ENCODE results near the gene TEX51.

TEX51 gene

DNA sequence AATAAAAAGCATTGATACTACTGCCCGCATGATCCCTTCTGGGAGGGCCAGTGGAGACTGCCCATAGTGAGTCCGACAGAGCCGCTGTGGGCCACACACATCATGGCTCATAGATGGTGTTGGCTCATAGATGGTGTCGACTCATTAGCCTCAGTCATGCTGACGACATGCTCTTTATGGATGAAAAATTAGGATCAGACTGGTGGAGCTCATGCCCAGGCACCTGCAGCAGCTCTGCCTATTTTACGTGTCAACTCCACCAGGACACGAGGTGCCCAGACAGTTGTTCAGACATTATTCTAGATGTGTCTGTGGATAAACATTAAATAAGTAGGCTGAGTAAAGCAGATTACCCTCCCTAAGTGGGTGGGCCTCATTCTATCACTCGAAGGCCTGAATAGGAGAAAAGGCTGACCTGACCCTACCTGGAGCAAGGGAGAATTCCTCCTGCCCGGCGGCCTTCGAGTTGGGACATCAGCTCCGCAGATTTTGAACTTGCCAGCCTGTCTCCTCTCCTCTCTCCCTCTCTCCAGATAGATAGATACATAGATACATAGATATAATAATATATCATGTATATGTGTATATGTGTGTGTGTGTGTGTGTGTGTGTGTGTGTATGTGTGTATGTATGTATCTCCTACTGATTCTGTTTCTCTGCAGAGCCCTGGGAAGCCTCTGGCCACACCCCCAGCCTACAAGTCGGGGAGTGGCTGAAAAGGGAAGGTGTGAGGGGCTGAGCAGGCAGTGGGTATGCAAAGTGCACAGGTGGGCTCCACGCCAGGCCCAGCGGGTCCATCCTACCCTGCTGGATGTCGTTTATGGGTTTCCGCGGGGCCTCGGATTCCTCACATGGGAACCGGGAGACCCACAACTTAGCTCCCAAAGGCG lies 13.6 kb upstream of the TEX51 start:
- Histone ChIP-seq H3K36me3 (no peaks in the 10 kb centered on the region), H3K9me3 (no peaks in the 10 kb centered on the region), H3K4me1 (ENCODE audit: control insufficient read depth in 1 of 2, insufficient read depth in 1 of 2, low read depth in 1 of 2, low read length in 1 of 2) (peaks cover 0 to 8% of the 10 kb centered on the region in 2 experiments), H3K27ac (no peak overlapping the region), H3K27me3 (peaks cover 26% of the 10 kb centered on the region), H3K4me3 (ENCODE audit: low read depth in 1 of 2, low read length in 1 of 2) (no peak overlapping the region)
- TF ChIP-seq, protein P1, sequence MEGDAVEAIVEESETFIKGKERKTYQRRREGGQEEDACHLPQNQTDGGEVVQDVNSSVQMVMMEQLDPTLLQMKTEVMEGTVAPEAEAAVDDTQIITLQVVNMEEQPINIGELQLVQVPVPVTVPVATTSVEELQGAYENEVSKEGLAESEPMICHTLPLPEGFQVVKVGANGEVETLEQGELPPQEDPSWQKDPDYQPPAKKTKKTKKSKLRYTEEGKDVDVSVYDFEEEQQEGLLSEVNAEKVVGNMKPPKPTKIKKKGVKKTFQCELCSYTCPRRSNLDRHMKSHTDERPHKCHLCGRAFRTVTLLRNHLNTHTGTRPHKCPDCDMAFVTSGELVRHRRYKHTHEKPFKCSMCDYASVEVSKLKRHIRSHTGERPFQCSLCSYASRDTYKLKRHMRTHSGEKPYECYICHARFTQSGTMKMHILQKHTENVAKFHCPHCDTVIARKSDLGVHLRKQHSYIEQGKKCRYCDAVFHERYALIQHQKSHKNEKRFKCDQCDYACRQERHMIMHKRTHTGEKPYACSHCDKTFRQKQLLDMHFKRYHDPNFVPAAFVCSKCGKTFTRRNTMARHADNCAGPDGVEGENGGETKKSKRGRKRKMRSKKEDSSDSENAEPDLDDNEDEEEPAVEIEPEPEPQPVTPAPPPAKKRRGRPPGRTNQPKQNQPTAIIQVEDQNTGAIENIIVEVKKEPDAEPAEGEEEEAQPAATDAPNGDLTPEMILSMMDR (IDR thresholded peaks at IDR 0.05): no peak

DNA sequence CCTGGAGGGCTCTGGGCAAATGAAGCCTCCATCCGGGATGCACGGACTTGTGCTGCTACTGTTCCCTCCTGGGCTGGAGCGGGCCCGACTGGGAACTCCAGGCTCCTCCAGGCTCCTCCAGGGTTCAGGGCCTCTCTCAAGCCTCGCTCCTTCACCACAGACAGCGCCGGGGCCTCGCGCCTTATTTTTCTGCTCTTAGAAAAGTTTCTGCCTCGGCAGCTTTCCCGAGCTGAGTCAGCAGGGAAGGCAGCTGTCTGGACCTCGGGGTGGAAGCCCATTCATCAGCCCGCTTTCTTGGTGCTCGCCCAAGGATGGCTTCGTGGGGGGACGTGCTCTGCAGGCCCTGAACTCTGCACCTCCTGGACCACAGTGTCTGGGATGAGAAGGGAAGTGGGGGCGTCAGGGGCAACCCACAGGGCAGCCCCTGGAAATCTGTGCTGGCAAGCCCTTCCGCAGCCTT lies 12.9 kb upstream of the TEX51 start:
- TF ChIP-seq, protein P1 (IDR thresholded peaks at IDR 0.05): no peak
- no peak overlapping the region for H3K4me3 ChIP-seq (ENCODE audit: low read depth in 1 of 2, low read length in 1 of 2)
- peaks cover 0 to 8% of the 10 kb centered on the region in 2 experiments for H3K4me1 ChIP-seq (ENCODE audit: control insufficient read depth in 1 of 2, insufficient read depth in 1 of 2, low read depth in 1 of 2, low read length in 1 of 2)
- H3K27me3 ChIP-seq: peaks cover 26% of the 10 kb centered on the region
- no peaks in the 10 kb centered on the region for H3K36me3 ChIP-seq
- H3K27ac ChIP-seq: no peak overlapping the region
- H3K9me3 ChIP-seq: no peaks in the 10 kb centered on the region

DNA sequence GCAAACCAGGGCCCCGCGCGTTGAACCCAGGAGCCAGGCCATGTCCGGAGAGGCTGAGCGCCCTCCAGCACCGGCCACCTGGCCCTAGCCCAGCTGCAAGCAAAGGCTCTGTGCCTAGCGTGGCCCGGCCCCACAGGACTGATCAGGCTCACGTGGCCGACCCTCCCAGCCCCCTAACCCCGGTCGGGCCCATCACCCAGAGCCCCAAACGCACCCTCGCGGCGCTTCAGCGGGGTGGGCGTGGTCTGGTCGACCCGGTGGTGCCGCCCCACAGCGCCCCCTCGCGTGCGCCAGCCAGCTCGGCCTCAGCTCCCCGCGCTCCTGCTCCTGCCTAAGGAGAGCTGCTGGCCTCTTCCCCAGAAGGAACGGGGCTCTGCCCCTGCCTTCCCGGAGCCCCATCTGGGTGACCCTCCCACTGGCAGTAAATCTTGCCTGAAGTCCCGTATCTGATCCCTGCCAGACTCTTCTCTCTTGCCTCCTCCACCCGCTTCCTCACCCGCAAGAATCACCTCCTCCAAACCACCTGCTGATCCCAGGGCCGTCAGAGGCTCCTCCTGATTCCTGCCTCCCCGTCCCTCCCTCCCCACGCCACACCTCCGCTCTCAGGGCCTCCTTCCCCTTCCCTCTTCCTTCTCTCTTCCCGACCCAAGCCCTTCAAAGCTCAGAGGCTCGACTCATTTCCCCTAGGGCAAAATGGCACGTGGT lies 12.3 kb upstream of the TEX51 start:
- Histone ChIP-seq H3K4me1 (ENCODE audit: control insufficient read depth in 1 of 2, insufficient read depth in 1 of 2, low read depth in 1 of 2, low read length in 1 of 2) (peaks cover 0 to 8% of the 10 kb centered on the region in 2 experiments), H3K36me3 (no peaks in the 10 kb centered on the region), H3K4me3 (ENCODE audit: low read depth in 1 of 2, low read length in 1 of 2) (peak overlapping the region in 1 of 2 experiments; percentile 23), H3K27me3 (peaks cover 25% of the 10 kb centered on the region), H3K27ac (no peak overlapping the region), H3K9me3 (no peaks in the 10 kb centered on the region)
- TF ChIP-seq, protein P1 (IDR thresholded peaks at IDR 0.05): no peak

DNA sequence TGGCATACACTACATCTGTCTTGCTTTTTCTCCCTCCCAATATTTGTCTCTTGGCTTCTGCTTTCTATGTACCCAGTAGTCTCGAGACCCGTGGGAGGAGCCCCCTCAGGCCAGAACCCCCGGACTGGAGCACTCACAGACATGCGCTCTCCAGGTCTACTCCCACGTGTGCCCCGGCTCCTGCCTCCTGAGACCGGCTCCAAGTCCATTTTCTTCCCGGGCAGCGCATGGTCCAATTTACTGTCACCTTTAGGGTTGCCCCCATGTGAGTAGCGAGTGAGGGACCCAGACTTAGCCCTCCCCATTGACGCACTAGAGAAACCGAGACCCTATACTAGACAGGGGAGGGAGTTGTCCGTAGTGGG lies 11.8 kb upstream of the TEX51 start:
- Histone ChIP-seq H3K27ac (no peak overlapping the region), H3K4me1 (ENCODE audit: control insufficient read depth in 1 of 2, insufficient read depth in 1 of 2, low read depth in 1 of 2, low read length in 1 of 2) (peaks cover 0 to 8% of the 10 kb centered on the region in 2 experiments), H3K36me3 (no peaks in the 10 kb centered on the region), H3K9me3 (no peaks in the 10 kb centered on the region), H3K27me3 (peaks cover 20% of the 10 kb centered on the region), H3K4me3 (ENCODE audit: low read depth in 1 of 2, low read length in 1 of 2) (no peak overlapping the region)
- TF ChIP-seq, protein P1 (IDR thresholded peaks at IDR 0.05): no peak

DNA sequence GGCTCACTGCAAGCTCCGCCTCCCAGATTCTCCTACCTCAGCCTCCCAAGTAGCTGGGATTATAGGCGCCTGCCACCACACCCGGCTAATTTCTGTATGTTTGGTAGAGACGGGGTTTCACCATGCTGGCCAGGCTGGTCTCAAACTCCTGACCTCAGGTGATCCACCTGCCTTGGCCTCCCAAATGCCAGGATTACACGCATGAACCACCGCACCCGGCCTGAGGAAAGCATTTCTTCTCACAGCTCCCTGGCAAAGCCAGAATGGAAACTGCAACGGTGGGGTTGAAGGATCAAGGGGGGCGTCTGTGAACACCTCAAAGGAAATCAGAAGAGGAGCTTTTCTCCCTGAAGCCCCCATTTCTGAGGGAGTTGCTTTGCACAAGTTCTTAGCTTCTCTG lies 11.2 kb upstream of the TEX51 start:
- H3K9me3 ChIP-seq: no peaks in the 10 kb centered on the region
- TF ChIP-seq, protein P1 (IDR thresholded peaks at IDR 0.05): no peak
- H3K27me3 ChIP-seq: peaks cover 20% of the 10 kb centered on the region
- peaks cover 0 to 8% of the 10 kb centered on the region in 2 experiments for H3K4me1 ChIP-seq (ENCODE audit: control insufficient read depth in 1 of 2, insufficient read depth in 1 of 2, low read depth in 1 of 2, low read length in 1 of 2)
- no peak overlapping the region for H3K4me3 ChIP-seq (ENCODE audit: low read depth in 1 of 2, low read length in 1 of 2)
- H3K36me3 ChIP-seq: no peaks in the 10 kb centered on the region
- H3K27ac ChIP-seq: no peak overlapping the region

All from neutrophil (primary cell).